Pancreas (tissue), 10 donors: ENCODE data around the gene AADACL2. TPM values are rescaled to one million over a fixed set of nuclear protein-coding genes. Genes with fewer than 3 reads are reported as not detected.
A peak's percentile ranks its signal among the peaks of the same experiment; 100 is the strongest.

Experiments used
- ATAC-seq, 4 donors: fragments of 200-7000 bp; cut with Tn5 transposase; one replicate each; pipeline versions ENCODE4 v1.8.0 to v1.9.1; 2020; ENCODE audit warnings: mild to moderate bottlenecking in 4 of 4, moderate library complexity in 4 of 4
- DNase-seq, 6 donors: peaks; one replicate each; pipeline ENCODE4 v3.0.0-alpha.2; 2020
- FAIRE-seq: peaks from 2 replicates; lab custom pipeline; 2012; peaks lifted over from hg19 to GRCh38; lab: Jason Lieb, UNC
- H3K27ac ChIP-seq, 4 donors: fragments of 200-600 bp; sonication (generic); 1 replicate in 3 of 4; 2 replicates in 1 of 4; pipeline versions ENCODE4 v1.5.0 to v1.8.0; 2020
- H3K27me3 ChIP-seq, 4 donors: fragments of 200-600 bp; one replicate each; pipeline ENCODE4 v1.8.0; 2021
- H3K36me3 ChIP-seq, 3 donors: fragments of 200-600 bp; sonication (generic) in 1 of 3; one replicate each; pipeline versions ENCODE4 v1.5.0 to v1.8.0; 2020 to 2021
- H3K4me1 ChIP-seq, 3 donors: fragments of 200-600 bp; one replicate each; pipeline ENCODE4 v1.8.0; 2021
- H3K4me3 ChIP-seq, 4 donors: fragments of 200-600 bp; sonication (generic) in 2 of 4; one replicate each; pipeline versions ENCODE4 v1.5.0 to v1.8.0; 2020 to 2021
- H3K9me3 ChIP-seq, 4 donors: fragments of 200-600 bp; one replicate each; pipeline ENCODE4 v1.8.0; 2021
- CTCF ChIP-seq, 4 donors: fragments of 200-600 bp; sonication (generic) in 3 of 4; IDR thresholded peaks; one replicate each; pipeline versions ENCODE4 v1.5.0 to v1.8.0; 2021; ENCODE audit warnings: antibody characterized with exemption in 4 of 4
- WGBS, 2 donors: extraction: QIAGEN DNeasy Blood & Tissue Kit; methylation state at CpG; one replicate each; pipeline ENCODE4 v1.1.7; 2013; 5-methylcytosine and 5-hydroxymethylcytosine counted together
- intact Hi-C, 3 donors: fragments of 100-400 bp; cut with DNase I; formaldehyde crosslinking; loops; one replicate each; pipeline versions ENCODE4 v1.11.1 to v1.14.2; 2022
- polyA plus RNA-seq, 2 donors: library from polyadenylated mRNA; stranded (reverse); fragments of 200-250 nt; gene quantifications; one replicate each; pipeline ENCODE4 v1.2.3, GENCODE V29; 2013
- total RNA-seq, 6 donors: library from RNA; stranded (reverse); fragmentation: NEBNext Ultra II Directional in 4 of 6; extraction: Animal tissue kit (Norgen Biotek cat#: 25700) in 4 of 6; gene quantifications; one replicate each; pipeline versions ENCODE4 v1.2.1 to v1.2.4, GENCODE V29; 2021 to 2023
- donor health status: healthy with polysubstance abuse.
- donor health status: DM: no; HTN: no; CAD: no; lungs with moderate emphysema.
- donor health status: DM: no; HTN: no; CAD: no.
- donor health status: control.
- donor health status: control.
- donor health status: Bipolar disorder and iron deficiency.
- donor health status: DM: yes; HTN: yes; CAD: no.
- donor health status: DM: no; HTN: no; CAD: no.
- donor health status: DM: no; HTN: no; CAD: no.
- donor health status: DM: yes; HTN: yes; CAD: no.

The AADACL2 gene
- total and polyA plus RNA-seq, 8 donors, result not detected

- ATAC-seq (no peak), FAIRE-seq (no peak), DNase-seq (no peak)
- no peaks in the 10 kb centered on the region for H3K27me3 ChIP-seq
- no peaks in the 10 kb centered on the region for H3K36me3 ChIP-seq
- no peaks in the 10 kb centered on the region for H3K9me3 ChIP-seq
- peaks cover 8 to 64% (median 49%) of the 10 kb centered on the region in 3 donors for H3K4me1 ChIP-seq
- H3K27ac ChIP-seq, result peak overlapping the region in 2 of 4 donors; percentile 17 to 59
- no peak for TF ChIP-seq CTCF (IDR thresholded peaks at IDR 0.05)
- no peak overlapping the region for H3K4me3 ChIP-seq
- intact Hi-C loops, result no loop called here
Measured at GRCh38 chr3:151774910-151775309, 41.2 kb downstream of the AADACL2 start.

- no peaks in the 10 kb centered on the region for H3K9me3 ChIP-seq
- H3K4me3 ChIP-seq, result no peak overlapping the region
- H3K36me3 ChIP-seq, result no peaks in the 10 kb centered on the region
- no peak for TF ChIP-seq CTCF (IDR thresholded peaks at IDR 0.05)
- WGBS, 2 donors, result 49 to 55% methylated on average over 4 of the region's 4 CpGs
- H3K4me1 ChIP-seq, result peaks cover 8 to 60% (median 44%) of the 10 kb centered on the region in 3 donors
- FAIRE-seq (no peak), DNase-seq (no peak), ATAC-seq (no peak)
- H3K27ac ChIP-seq, result peak overlapping the region in 3 of 4 donors; percentile 4 to 59 (median 17)
- intact Hi-C loops, result no loop called here
- no peaks in the 10 kb centered on the region for H3K27me3 ChIP-seq
Measured at GRCh38 chr3:151775314-151776258, 41.9 kb downstream of the AADACL2 start.

GRCh38 chr3:151776259-151776740, 42.6 kb downstream of the AADACL2 start:
- no peaks in the 10 kb centered on the region for H3K27me3 ChIP-seq
- no peak overlapping the region for H3K4me3 ChIP-seq
- intact Hi-C loops, result no loop called here
- no peak for FAIRE-seq
- peak overlapping the region in 3 of 4 donors; percentile 4 to 59 (median 17) for H3K27ac ChIP-seq
- DNase-seq, result no peak
- no peak for TF ChIP-seq CTCF (IDR thresholded peaks at IDR 0.05)
- H3K4me1 ChIP-seq, result peaks cover 2 to 53% (median 38%) of the 10 kb centered on the region in 3 donors
- peak; percentile 50 to 78 (median 62) for ATAC-seq
- no peaks in the 10 kb centered on the region for H3K9me3 ChIP-seq
- no peaks in the 10 kb centered on the region for H3K36me3 ChIP-seq
- WGBS, 2 donors, result 33 to 37% methylated on average over 1 of the region's 1 CpG

GRCh38 chr3:151777880-151778279, 44.2 kb downstream of the AADACL2 start:
- Histone ChIP-seq H3K36me3 (no peaks in the 10 kb centered on the region), H3K27ac (no peak overlapping the region), H3K4me1 (peaks cover 0 to 38% (median 23%) of the 10 kb centered on the region in 3 donors), H3K27me3 (no peaks in the 10 kb centered on the region), H3K9me3 (no peaks in the 10 kb centered on the region), H3K4me3 (no peak overlapping the region)
- DNase-seq, result no peak
- 88 to 91% methylated on average over 2 of the region's 2 CpGs for WGBS, 2 donors
- TF ChIP-seq CTCF (IDR thresholded peaks at IDR 0.05), result no peak
- ATAC-seq, result no peak
- FAIRE-seq, result no peak
- intact Hi-C loops, result no loop called here

- DNase-seq, result no peak
- TF ChIP-seq CTCF (IDR thresholded peaks at IDR 0.05), result no peak
- no peaks in the 10 kb centered on the region for H3K9me3 ChIP-seq
- ATAC-seq, result no peak
- FAIRE-seq, result no peak
- no peak overlapping the region for H3K4me3 ChIP-seq
- no peak overlapping the region for H3K27ac ChIP-seq
- H3K27me3 ChIP-seq, result no peaks in the 10 kb centered on the region
- peaks cover 0 to 16% (median 4%) of the 10 kb centered on the region in 3 donors for H3K4me1 ChIP-seq
- H3K36me3 ChIP-seq, result no peaks in the 10 kb centered on the region
- intact Hi-C loops, result no loop called here
Measured at GRCh38 chr3:151787626-151788025, 53.9 kb downstream of the AADACL2 start.
